GM19328 (cell line): Measurements from ENCODE around the gene WNT3.

Source experiments
- ATAC-seq: cut with Tn5 transposase; IDR thresholded peaks from one replicate; pipeline ENCODE4 v1.9.1; 2021; ENCODE audit warnings: mild to moderate bottlenecking, moderate library complexity; ENCODE audit not compliant: unreplicated experiment

The WNT3 gene

DNA sequence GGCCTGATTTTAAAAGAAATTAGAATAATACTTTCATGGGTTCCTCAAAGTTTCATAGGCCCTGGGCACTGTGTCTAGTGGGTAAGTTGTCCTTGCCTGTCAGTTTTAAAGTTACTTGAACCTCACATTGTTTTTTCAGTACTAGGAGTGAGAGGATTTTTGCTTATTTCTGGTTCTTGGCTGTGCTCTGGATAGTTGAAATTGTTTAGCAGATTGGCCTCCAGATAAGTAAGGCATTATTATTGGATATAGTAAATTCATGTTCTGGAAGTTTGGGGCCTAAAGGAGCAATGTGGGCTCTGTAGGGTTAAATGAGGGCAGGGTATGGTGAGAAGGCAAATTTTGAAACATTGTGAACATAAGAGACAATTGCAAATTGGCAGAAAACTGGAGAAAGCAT lies 78.5 kb downstream of the WNT3 start:
- no peak for ATAC-seq

DNA sequence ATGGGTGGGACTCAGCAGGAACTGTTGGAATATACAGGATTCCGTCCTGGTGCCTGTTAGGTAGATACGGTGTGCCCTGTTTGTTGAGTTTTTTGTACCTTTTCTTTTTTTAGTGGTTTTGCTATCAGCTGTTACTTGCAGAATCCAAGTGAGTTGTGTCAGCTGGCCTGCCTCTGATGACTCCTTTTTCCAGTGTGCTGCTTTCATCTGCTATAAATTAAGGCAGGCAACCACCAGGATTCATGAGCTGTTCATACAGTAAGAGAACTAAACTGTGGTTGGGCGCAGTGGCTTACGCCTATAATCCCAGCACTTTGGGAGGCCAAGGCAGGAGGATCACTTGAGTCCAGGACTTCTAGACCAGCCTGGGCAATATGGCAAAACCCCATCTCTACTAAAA lies 79.9 kb downstream of the WNT3 start:
- no peak for ATAC-seq

DNA sequence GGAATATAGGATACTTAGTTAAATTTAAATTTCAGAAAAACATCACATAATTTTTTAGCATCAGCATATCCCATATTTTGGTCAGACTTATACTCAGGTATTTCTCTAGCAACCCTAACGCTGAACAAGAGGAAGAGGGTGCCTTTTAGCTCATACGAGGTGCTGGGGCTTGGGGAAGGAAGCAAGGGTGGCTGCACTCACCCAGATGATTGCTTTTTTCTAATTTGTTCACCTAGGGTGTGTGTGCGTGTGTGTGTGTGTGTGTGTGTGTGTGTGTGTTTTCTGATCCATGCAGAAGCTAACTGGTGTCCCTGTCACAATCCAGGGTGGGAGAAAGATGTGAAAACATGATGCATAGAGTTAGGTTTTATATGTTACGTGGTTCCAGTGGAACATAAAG lies 81.2 kb downstream of the WNT3 start:
- no peak for ATAC-seq

DNA sequence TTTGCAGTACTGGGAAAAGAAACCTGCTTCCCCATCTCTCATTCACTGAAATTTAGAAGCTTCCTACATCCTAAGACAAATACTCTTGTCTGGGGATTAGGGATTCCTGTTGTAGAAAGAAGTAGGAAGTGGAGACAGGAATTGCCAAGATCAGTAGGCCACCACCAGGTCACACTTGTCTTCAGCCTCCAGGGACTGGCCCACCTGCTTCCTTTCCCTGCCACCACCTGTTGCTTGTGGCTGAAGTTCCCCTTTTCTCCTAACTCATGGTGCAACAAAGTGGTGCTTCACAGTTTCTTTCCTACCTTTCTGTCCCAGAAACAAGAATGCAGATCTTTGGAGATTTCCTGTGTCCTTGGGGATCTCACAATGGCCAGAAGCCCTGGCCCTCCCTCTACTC lies 82.4 kb downstream of the WNT3 start:
- no peak for ATAC-seq

DNA sequence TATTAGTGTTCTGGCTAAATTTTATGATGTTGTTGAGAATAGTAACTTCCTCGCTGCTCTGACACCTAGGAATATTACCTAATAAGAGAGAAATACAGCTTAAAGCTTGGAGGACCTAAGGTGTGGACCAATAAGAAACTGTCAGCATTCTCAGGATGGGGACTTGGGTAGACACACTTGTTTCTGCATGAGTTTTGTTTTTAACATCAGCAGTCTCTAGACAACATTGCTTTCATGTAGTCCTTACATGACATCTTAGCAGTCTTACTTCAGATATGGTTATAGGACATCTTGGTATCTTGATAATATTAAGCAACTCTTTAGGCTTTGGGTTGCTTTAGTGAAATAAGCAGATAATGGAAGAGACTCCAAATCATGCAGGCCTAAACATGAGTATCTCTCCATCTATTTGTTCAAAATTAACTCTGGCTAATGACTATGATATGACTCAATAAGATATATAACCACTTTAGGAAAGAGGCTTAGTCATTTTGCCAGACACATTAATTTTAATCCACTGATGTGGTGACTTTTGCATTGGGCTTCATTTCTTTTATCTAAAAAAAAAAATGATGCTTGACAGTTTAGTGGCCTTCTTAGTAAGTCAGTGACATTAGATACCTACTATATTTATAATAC lies 84.5 kb downstream of the WNT3 start:
- no peak for ATAC-seq

DNA sequence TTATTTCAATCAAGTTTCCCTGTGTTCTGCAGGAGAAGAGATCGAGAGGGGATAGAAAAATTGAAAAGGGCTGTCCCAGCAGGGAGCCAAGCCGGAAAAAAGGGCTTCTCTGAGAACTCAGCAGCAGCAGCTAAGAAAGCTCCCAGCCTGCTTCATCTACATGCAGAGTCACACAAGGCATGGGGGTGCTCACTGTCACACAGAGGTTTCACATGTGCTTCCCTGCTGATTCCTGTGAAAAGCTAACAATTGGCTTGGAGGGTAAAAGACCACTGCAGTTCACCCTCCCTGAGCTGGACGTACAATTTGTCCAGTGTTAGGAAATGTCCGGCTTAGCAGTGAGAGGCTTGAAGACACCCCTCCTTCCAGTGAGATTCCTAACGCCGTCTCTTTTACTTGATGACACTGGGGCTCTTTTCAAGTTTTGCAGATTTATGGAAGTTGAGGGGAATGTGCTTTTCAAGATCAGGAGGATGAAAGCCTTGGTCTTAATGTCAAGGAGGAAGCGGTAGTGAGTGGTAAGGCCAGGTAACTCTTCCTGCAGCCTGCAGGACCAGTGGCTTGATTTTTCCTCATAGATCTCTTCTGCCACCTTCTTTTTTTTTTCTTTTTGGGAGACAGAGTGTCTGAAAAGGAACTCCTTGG lies 85.6 kb downstream of the WNT3 start:
- no peak for ATAC-seq

DNA sequence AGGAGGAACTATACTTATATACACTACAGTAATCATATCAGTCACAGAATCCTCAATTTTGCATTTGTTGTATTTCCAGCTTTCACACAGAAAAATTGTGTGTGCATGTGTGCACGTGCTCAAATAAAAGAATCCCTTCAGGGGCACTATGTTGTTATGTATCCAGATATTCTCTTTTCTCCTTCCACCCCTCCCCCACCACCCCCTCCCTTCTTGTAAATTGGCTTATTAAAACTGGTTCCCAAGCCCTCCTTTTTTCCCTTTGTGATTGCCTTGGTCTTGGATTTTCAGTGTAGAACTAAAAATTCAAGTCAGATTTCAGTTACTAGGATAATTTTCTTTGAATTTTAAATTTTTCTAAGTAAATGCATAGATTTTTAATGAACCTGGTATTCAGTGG lies 86.3 kb downstream of the WNT3 start:
- no peak for ATAC-seq

DNA sequence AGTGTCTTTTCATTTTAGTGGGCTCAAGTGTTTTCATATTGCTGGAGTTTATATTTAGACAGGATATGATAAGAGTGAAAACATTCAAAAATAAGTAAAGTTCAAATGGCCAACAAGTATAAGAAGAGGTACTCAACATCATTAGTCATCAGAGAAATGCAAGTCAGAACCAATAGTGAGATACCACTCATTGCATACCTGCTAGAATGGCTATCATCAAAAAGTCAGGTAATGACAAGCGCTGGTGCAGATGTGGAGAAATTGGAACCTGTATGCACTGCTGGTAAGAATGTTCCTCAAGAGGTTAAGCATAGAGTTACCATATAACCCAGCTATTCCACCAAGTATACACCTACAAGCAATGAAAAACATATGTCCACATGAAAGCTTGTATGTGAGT lies 87.8 kb downstream of the WNT3 start:
- ATAC-seq, result no peak

DNA sequence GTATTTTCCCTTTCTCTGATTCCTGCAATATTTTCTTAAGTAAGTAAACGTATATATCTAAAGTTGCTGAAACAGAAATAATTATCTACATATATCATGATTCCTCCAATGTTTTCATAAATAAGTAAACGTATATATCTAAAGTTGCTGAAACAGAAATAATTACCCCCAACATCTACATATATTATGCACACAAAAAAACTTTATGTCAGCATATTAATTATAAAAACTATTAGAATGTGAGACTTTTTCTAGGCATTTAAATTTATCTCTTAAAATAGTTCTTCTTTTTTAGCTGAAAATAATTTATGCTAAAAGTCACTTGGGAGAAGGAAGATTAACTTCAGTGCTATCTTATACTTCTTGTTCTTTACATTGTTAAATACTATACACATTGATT lies 88.5 kb downstream of the WNT3 start:
- no peak for ATAC-seq

DNA sequence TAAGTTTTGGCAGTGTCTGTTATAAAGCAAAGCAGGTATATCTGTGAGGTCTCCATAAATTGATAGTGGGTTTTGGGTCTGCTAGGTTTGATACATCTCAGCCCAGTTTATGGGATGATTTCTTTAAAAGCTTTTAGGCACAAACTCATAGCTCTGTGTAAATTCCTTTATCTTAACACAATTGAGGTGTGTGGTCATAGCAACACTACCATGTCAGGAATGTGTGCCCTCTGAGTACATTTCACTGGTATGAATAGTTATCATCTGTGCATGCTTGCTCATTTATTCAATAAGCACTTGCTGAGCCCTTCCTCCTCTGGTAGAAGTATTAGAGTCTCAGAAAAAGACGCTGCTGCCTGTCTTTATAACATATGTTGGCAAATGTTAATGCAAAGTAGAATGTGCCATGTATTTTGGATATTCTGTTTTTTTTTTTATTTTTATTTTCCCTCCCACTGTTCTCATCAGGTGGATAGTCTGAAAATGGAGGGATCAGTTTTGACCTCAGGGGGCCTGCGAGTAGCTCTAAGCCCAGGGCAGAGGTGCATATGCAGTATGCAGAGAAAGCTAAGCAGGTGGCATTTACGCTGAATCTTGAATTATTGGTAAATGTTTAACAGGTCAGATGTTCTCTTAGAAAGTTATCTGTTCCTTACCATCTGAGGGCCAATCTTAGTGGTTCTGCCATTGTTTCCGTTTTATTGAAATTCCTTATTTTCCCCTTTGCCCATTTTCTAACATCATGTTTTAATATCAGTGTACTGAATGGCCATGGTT lies 90.7 kb downstream of the WNT3 start:
- no peak for ATAC-seq

DNA sequence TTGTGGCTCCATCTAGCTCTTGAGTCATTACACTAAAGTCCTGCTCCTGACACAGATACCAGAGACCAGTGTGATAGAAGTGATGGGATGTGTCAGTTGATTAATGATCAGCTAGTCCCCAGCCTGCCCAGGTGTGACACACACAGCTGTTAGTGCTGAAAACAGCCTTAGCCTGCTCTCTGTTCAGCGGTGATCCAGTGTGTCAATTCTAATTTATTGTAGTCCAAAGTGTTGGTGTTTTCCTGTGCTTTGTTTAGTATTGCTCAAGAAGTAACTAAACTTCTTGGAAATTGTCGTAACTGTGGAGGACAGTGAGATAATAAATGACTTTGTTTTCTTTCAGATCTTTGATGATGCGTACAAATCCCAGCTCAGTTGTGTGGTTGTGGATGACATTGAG lies 92.3 kb downstream of the WNT3 start:
- ATAC-seq, result no peak

DNA sequence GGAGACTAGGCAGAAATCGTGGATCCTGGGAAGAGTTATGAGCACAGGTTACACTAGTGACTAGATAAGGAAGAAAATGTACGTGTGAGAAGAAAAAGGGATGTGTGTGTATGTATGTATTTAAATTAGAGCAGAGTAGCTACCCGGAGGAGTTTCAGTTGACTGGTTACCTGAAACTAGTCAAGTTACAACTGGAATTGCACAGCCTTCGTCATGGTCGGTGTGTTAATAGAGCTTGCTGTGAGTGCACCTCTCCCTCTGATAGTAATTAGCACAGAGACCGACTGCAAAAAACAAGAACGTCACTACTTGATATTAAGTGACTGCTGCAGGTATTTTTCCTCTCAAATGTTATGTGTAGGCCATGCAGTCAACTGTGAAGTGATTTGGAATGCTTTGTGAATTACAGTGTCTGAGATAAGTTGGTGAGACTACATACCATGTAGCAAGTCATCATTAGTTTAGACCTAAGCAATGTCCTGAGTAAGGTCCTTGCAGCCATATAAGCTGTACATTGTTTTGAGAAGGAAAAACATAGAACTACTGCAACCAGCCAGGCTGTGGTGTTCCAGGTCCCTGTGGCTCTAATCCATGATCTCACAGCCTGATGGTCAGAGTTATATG lies 95.7 kb downstream of the WNT3 start:
- ATAC-seq, result no peak

DNA sequence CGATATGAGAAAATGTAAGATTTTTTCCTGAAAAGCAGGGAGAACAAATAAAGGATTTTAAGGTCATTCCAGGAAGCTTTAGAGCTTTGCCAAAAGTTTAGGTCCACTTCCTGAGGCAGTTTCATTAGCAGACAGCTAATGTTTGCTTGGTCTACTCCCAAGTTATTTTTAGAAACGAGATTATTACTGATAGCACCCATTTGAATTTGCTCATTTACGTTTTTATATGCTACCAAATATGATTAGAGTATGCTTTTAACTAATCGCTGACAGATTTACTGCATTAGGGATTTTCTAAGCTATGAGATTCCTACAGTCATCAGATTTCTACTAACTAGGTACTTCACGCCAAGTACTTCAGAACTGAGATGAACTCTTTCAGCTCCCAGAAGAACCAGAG lies 98.1 kb downstream of the WNT3 start:
- ATAC-seq, result no peak

DNA sequence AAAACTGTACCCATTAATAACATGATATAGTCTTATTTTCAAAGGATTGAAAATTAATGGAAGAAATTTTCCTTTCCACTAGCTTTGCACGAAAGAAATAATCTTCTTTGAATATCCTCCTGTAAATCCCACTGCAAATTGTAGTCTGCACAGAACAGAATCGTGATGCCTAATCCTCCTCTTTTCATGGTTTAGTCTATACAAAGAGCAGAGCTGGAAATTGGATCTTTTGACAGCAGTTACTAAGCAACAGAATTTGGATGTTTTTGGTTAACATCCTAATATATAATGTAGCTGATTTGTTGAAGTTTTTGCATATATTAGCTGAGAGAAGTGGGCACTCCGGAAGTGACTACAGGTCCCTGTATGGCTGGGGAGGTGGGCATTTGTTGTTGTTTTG lies 98.6 kb downstream of the WNT3 start:
- ATAC-seq, result no peak

DNA sequence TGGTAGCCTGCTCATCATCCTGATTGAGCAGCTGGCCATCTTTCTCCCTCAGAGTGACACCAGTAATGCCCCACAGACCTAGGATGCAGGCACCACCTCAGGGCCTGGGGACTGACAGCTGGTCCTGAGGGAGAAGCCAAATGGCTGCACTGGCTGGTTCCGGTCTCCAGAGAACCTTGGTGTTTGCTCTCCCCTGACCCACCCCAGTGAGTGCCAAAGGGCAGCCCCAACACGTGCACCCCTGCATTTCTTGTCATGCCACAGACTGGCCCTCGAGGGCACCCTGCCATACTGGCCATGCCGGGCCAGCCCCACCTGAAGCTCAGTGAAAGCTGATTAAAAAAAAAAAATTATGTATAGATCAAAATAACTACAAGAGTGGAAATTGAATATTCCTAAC lies 100.5 kb downstream of the WNT3 start:
- ATAC-seq, result no peak
